ENCODE results near the gene TMEM184A.

The TMEM184A gene

DNA sequence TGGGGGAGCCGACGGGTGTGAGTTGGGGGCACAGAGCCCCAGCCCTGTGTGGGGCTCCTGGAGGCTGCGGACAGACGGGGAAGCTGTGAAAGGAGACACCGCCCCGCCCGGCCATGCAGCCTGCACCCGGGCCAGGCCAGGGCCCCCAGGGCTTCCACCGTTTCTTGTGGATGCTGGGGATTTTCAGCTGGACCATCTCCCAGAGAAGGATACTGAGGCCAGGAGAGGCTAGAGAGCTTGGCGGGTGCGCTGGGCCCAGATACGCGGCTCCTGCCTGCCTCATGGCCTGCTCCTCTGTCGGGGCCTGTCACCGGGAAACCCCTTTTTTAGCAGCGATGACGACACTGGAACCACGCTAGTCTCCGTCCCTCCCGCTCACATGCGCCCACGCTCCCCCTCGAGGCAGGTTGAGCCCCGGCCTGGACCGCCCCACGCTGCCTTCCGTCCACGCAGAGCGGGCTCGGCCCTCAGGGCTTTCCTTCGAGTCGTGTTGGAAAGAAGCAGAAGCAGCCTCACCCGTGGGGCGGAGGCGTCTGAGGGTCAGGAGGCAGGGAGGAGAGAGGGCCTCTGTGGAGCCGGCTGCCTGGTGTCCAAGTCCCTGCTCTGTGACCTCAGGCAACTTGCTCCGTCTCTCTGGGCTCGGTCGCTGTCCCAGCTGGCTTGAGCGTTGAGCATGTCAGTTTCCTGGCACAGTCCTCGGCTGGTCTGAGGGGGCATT, 11.7 kb downstream of the TMEM184A start:
- peaks cover 35% of the 10 kb centered on the region for H3K36me3 ChIP-seq (ENCODE audit: control insufficient read depth, insufficient read depth, low read length)
- no peak overlapping the region for H3K4me3 ChIP-seq (ENCODE audit: extremely low read depth, insufficient read depth, low read length, poor library complexity, severe bottlenecking)
- H3K4me1 ChIP-seq (ENCODE audit: control insufficient read depth, insufficient read depth, low read length, poor library complexity, severe bottlenecking): no peaks in the 10 kb centered on the region
- 89 to 90% methylated on average over 30 to 40 of the region's 41 CpGs for WGBS, 2 experiments (ENCODE audit: insufficient coverage in 2 of 2)
- no peaks in the 10 kb centered on the region for H3K9me3 ChIP-seq (ENCODE audit: control insufficient read depth, low read length)
- no peak overlapping the region for H3K27ac ChIP-seq (ENCODE audit: low read depth, low read length, severe bottlenecking)

- 97 to 100% methylated on average over 3 to 5 of the region's 6 CpGs for WGBS, 2 experiments (ENCODE audit: insufficient coverage in 2 of 2)
- Histone ChIP-seq H3K36me3 (ENCODE audit: control insufficient read depth, insufficient read depth, low read length) (peaks cover 40% of the 10 kb centered on the region), H3K4me1 (ENCODE audit: control insufficient read depth, insufficient read depth, low read length, poor library complexity, severe bottlenecking) (peaks cover under 1% of the 10 kb centered on the region), H3K27ac (ENCODE audit: low read depth, low read length, severe bottlenecking) (no peak overlapping the region), H3K4me3 (ENCODE audit: extremely low read depth, insufficient read depth, low read length, poor library complexity, severe bottlenecking) (no peak overlapping the region), H3K9me3 (ENCODE audit: control insufficient read depth, low read length) (no peaks in the 10 kb centered on the region)
Measured at GRCh38 chr7:1543826-1544177, 12.2 kb downstream of the TMEM184A start.

DNA sequence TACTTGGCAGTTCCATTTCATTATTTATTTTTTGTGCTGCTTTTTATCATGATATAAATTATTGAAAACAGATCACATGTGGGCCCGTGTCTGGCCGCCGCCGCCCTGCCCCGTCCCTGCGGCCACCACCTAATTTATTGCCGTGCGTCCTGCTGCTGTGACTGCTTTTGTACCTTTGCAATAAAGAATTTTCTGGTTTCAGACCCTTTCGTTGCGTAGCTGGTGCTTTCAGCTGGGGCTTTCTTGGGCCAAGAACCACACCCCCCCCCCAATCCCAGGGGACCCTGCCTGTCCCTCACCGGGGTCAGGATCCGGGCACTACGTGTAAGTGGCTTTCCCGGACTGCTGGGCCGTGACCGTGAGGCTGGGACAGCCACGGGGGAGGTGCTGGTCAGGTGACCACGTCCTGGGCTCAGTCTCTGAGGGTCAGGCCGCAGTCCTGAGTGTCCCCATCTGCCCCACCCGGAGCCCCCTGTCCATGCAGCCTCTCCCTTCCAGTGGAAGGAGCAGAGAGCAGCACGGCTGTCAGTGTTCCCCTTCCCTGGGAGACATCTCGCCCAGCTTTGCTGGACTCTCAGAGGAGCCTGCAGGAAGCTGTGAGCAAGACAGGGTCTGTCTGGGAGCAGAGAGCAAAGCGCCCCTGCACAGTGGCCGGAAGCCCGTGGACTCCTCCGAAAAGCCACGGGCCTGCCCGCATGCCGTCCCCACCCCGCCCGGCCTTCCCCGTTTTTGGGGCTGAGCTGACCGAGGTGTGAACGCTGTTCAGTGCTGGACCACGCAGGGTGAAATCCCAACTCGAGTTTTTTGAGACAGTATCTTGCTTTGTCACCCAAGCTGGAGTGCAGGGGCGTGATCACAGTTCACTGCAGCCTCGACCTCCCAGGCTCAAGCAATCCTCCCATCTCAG, 12.9 kb downstream of the TMEM184A start:
- Histone ChIP-seq H3K27ac (ENCODE audit: low read depth, low read length, severe bottlenecking) (no peak overlapping the region), H3K4me1 (ENCODE audit: control insufficient read depth, insufficient read depth, low read length, poor library complexity, severe bottlenecking) (peaks cover 8% of the 10 kb centered on the region), H3K9me3 (ENCODE audit: control insufficient read depth, low read length) (no peaks in the 10 kb centered on the region), H3K4me3 (ENCODE audit: extremely low read depth, insufficient read depth, low read length, poor library complexity, severe bottlenecking) (no peak overlapping the region), H3K36me3 (ENCODE audit: control insufficient read depth, insufficient read depth, low read length) (peaks cover 41% of the 10 kb centered on the region)
- WGBS, 2 experiments (ENCODE audit: insufficient coverage in 2 of 2): 90 to 95% methylated on average over 36 to 37 of the region's 38 CpGs

- H3K27ac ChIP-seq (ENCODE audit: low read depth, low read length, severe bottlenecking): no peak overlapping the region
- no peaks in the 10 kb centered on the region for H3K9me3 ChIP-seq (ENCODE audit: control insufficient read depth, low read length)
- peaks cover 41% of the 10 kb centered on the region for H3K36me3 ChIP-seq (ENCODE audit: control insufficient read depth, insufficient read depth, low read length)
- WGBS, 2 experiments (ENCODE audit: insufficient coverage in 2 of 2): 95 to 97% methylated on average over 12 to 18 of the region's 21 CpGs
- H3K4me1 ChIP-seq (ENCODE audit: control insufficient read depth, insufficient read depth, low read length, poor library complexity, severe bottlenecking): peaks cover 15% of the 10 kb centered on the region
- no peak overlapping the region for H3K4me3 ChIP-seq (ENCODE audit: extremely low read depth, insufficient read depth, low read length, poor library complexity, severe bottlenecking)
Measured at GRCh38 chr7:1542329-1542728, 13.7 kb downstream of the TMEM184A start.

DNA sequence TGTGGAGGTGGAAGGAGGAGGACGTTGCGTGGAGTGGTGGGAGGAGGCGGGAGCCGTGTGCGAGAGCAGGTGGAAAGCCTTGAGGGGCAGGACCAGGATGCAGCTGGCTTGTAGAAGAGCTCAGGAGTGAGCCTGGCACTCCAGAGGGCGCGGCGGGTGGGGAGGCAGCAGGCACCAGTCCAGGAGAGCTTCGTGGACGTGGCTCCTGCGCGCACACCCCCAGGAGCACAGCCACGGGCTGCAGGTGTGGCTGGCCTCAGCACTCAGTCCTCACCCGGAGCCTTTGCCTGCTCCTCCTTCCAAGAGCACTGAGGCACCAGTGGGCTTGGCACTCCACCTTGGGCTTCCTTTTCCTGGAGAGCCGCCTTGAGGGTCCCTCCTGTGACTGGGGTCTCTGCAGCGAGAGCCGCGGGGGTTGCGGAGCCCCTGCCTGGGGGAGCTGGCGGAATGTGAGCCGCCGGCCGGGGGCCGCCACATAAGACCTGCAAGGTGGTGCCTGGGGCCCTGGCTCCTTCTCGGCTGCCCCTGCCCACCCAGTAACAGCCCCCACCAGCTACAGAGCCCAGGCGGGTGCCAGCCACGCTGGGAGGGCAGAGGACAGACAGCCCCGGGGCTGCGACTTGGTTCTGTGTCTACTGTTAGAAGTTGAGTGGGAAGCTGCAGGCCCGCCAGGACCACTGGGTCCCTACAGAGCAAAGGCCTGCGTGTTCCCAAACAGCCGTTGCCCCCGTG, 14.4 kb downstream of the TMEM184A start:
- Histone ChIP-seq H3K9me3 (ENCODE audit: control insufficient read depth, low read length) (no peaks in the 10 kb centered on the region), H3K27ac (ENCODE audit: low read depth, low read length, severe bottlenecking) (no peak overlapping the region), H3K4me3 (ENCODE audit: extremely low read depth, insufficient read depth, low read length, poor library complexity, severe bottlenecking) (no peak overlapping the region), H3K36me3 (ENCODE audit: control insufficient read depth, insufficient read depth, low read length) (peaks cover 41% of the 10 kb centered on the region), H3K4me1 (ENCODE audit: control insufficient read depth, insufficient read depth, low read length, poor library complexity, severe bottlenecking) (peaks cover 20% of the 10 kb centered on the region)
- 94 to 98% methylated on average over 21 to 26 of the region's 33 CpGs for WGBS, 2 experiments (ENCODE audit: insufficient coverage in 2 of 2)

DNA sequence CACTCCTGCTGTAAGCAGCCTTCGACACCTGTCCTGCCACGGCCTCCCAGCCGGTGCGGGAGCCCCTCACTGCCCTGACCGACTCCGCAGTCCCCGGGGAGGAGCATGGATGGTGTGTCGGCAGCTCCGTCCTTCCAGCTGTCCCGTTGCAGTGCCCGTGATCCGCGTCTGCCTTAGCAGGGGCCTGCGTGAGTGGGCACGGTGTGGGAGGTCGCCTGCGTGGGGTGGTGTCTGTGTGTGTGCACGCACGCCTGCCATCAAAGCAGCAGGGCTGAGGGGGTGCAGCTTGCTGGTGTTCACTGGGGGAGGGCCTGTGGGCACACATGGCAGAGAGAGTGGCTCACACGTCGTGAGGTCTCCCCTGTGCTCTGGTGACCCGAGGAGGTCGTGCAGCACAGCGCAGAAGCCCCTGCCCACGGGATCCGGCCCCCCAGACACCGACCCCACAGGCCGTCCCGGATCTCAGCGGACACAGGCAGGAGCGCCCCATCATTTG, 15.2 kb downstream of the TMEM184A start:
- H3K4me3 ChIP-seq (ENCODE audit: extremely low read depth, insufficient read depth, low read length, poor library complexity, severe bottlenecking): no peak overlapping the region
- H3K9me3 ChIP-seq (ENCODE audit: control insufficient read depth, low read length): no peaks in the 10 kb centered on the region
- peaks cover 28% of the 10 kb centered on the region for H3K4me1 ChIP-seq (ENCODE audit: control insufficient read depth, insufficient read depth, low read length, poor library complexity, severe bottlenecking)
- H3K27ac ChIP-seq (ENCODE audit: low read depth, low read length, severe bottlenecking): no peak overlapping the region
- peaks cover 41% of the 10 kb centered on the region for H3K36me3 ChIP-seq (ENCODE audit: control insufficient read depth, insufficient read depth, low read length)
- WGBS, 2 experiments (ENCODE audit: insufficient coverage in 2 of 2): 94 to 95% methylated on average over 26 to 30 of the region's 31 CpGs

DNA sequence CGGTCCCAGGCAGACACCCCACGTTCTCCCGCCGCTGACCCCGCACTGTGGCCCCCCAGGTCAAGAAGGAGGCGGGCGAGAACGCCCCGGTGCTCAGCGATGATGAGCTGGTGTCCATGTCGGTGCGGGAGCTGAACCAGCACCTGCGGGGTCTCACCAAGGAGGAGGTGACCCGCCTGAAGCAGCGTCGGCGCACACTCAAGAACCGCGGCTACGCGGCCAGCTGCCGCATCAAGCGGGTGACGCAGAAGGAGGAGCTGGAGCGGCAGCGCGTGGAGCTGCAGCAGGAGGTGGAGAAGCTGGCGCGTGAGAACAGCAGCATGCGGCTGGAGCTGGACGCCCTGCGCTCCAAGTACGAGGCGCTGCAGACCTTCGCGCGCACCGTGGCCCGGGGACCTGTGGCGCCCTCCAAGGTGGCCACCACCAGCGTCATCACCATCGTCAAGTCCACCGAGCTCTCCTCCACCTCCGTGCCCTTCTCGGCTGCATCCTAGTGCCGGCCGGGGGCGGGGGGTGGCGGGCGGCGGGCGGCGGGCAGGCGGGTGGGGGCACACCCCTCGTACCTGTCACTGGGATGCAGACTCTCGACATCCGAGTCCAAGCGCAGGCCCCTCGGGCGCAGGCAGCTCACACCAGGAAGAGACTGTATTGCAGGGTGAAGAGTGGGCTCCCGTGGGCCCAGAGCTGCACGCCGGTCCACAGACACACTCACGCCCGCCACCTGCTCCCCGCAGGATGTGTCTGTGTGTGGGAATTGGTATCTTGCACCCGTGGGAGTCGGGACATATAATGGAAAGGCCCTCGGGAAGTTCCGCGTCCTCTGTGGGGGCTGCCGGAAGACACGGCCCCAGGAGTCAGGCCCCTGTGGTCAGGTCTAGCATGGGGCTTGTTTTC, 15.9 kb downstream of the TMEM184A start:
- Histone ChIP-seq H3K4me3 (ENCODE audit: extremely low read depth, insufficient read depth, low read length, poor library complexity, severe bottlenecking) (no peak overlapping the region), H3K4me1 (ENCODE audit: control insufficient read depth, insufficient read depth, low read length, poor library complexity, severe bottlenecking) (peaks cover 35% of the 10 kb centered on the region), H3K36me3 (ENCODE audit: control insufficient read depth, insufficient read depth, low read length) (peaks cover 44% of the 10 kb centered on the region), H3K9me3 (ENCODE audit: control insufficient read depth, low read length) (no peaks in the 10 kb centered on the region), H3K27ac (ENCODE audit: low read depth, low read length, severe bottlenecking) (no peak overlapping the region)
- WGBS, 2 experiments (ENCODE audit: insufficient coverage in 2 of 2): 96 to 99% methylated on average over 53 to 68 of the region's 73 CpGs

- 92% methylated on average over 35 to 36 of the region's 36 CpGs for WGBS, 2 experiments (ENCODE audit: insufficient coverage in 2 of 2)
- peaks cover 43% of the 10 kb centered on the region for H3K4me1 ChIP-seq (ENCODE audit: control insufficient read depth, insufficient read depth, low read length, poor library complexity, severe bottlenecking)
- H3K4me3 ChIP-seq (ENCODE audit: extremely low read depth, insufficient read depth, low read length, poor library complexity, severe bottlenecking): no peak overlapping the region
- peaks cover 48% of the 10 kb centered on the region for H3K36me3 ChIP-seq (ENCODE audit: control insufficient read depth, insufficient read depth, low read length)
- no peaks in the 10 kb centered on the region for H3K9me3 ChIP-seq (ENCODE audit: control insufficient read depth, low read length)
- no peak overlapping the region for H3K27ac ChIP-seq (ENCODE audit: low read depth, low read length, severe bottlenecking)
Measured at GRCh38 chr7:1539181-1539881, 16.7 kb downstream of the TMEM184A start.

DNA sequence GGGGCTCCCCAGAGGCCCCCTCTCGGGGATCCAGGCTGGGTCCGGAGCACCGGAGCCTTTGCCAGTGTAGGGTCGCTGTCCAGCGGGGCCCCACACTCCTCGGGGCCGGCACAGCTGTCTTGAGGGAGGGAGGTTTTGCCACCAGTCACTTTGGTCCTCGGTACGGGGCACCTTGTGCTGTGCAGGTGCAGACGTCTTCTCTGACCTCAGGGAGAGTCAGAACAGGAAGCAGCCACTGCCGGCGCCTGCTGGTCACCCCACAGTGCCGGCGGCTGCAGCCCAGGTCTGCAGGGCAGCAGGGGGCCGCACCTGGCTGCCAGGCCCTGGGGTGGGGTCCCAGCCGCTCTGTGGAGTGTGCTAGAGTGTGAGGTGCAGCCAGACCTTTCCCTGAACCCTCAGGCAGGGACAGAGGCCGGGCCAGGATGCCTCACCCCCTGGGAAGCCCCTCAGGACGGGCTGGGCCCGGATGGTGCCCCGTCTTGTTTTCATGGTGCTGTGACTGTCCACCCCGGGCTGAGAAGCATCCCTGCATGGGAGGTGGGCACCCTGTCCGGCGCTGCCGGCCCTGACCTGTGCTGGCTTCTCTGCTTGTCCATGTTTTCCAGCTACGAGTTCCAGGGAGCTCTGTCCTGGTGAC, 17.3 kb downstream of the TMEM184A start:
- 94 to 97% methylated on average over 18 to 23 of the region's 25 CpGs for WGBS, 2 experiments (ENCODE audit: insufficient coverage in 2 of 2)
- Histone ChIP-seq H3K27ac (ENCODE audit: low read depth, low read length, severe bottlenecking) (peak overlapping the region; percentile 100), H3K4me3 (ENCODE audit: extremely low read depth, insufficient read depth, low read length, poor library complexity, severe bottlenecking) (no peak overlapping the region)

More for the DNA sequence above, 17.3 kb downstream of the TMEM184A start:
- Histone ChIP-seq H3K9me3 (ENCODE audit: control insufficient read depth, low read length) (no peaks in the 10 kb centered on the region), H3K4me1 (ENCODE audit: control insufficient read depth, insufficient read depth, low read length, poor library complexity, severe bottlenecking) (peaks cover 49% of the 10 kb centered on the region), H3K36me3 (ENCODE audit: control insufficient read depth, insufficient read depth, low read length) (peaks cover 42% of the 10 kb centered on the region)

Data from mesodermal cell (in vitro differentiated cells).